ENCODE measurements around the gene TRPM3. TPM values are rescaled to one million over a fixed set of nuclear protein-coding genes. Genes with fewer than 3 reads are reported as not detected.

TRPM3 gene
- total RNA-seq, 3 donors from 2014 or later (not counting 1 experiment from before 2014, with no cell fraction given): not detected

DNA sequence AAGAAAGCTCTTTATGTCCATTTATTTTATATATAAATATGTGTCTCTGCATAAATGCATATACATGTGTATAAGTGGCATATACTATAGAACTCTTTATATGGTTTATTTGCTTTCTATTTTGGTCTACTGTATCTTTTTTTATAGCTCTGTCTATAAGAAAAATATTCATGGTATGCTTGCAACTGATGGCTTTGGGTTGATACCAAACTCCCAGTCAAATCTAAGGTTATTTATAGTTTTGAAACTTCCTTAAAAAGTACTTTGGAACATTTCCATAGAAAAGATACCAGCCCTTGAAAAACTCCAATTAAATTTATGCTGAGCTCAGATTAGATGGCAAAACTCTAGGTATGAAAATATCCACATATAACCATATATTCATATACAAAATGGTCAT lies 587.0 kb downstream of the TRPM3 start:
- H3K9me3 ChIP-seq (ENCODE audit: control insufficient read depth, insufficient read depth, low read length): no peaks in the 10 kb centered on the region
- Mint-ChIP-seq H3K27me3 (ENCODE audit: low read depth in 2 of 2) (peaks cover 0 to 2% of the 10 kb centered on the region in 2 donors), H3K36me3 (no peaks in the 10 kb centered on the region), H3K9me3 (no peaks in the 10 kb centered on the region), H3K27ac (no peak overlapping the region), H3K4me1 (peaks cover 6% of the 10 kb centered on the region in 2 donors), H3K4me3 (no peak overlapping the region)
- H3K27ac ChIP-seq (ENCODE audit: low read length): no peak overlapping the region
- H3K4me3 ChIP-seq (ENCODE audit: low read length): no peak overlapping the region
- TF ChIP-seq, protein P1, sequence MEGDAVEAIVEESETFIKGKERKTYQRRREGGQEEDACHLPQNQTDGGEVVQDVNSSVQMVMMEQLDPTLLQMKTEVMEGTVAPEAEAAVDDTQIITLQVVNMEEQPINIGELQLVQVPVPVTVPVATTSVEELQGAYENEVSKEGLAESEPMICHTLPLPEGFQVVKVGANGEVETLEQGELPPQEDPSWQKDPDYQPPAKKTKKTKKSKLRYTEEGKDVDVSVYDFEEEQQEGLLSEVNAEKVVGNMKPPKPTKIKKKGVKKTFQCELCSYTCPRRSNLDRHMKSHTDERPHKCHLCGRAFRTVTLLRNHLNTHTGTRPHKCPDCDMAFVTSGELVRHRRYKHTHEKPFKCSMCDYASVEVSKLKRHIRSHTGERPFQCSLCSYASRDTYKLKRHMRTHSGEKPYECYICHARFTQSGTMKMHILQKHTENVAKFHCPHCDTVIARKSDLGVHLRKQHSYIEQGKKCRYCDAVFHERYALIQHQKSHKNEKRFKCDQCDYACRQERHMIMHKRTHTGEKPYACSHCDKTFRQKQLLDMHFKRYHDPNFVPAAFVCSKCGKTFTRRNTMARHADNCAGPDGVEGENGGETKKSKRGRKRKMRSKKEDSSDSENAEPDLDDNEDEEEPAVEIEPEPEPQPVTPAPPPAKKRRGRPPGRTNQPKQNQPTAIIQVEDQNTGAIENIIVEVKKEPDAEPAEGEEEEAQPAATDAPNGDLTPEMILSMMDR (IDR thresholded peaks at IDR 0.05): no peak
- intact Hi-C loops (cut with micrococcal nuclease): no loop called here
- DNase-seq (no peak), ATAC-seq (no peak)
- H3K27me3 ChIP-seq (ENCODE audit: control insufficient read depth, insufficient read depth, low read length): no peaks in the 10 kb centered on the region
- no peaks in the 10 kb centered on the region for H3K4me1 ChIP-seq (ENCODE audit: control insufficient read depth, insufficient read depth, low read length)
- H3K36me3 ChIP-seq (ENCODE audit: control insufficient read depth, insufficient read depth, low read length): no peaks in the 10 kb centered on the region

DNA sequence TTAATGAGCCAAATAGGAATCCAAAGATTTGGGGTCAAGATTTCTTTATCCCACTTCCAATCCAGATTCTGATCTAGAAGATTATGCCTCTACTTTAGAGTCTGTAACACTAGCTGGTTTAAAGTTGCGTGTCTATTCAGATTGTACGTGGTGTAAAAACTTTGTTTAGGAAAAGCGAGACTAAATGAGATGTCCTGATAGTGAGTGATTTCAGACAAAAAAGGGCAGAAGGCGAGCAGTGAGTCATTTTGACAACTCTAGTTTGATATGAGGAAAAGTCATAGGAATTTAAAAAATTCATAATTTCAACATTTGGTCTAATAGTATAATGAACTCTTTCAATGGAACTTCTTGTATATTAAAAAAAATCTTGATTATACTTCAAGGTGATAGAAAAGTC lies 587.4 kb downstream of the TRPM3 start:
- no peaks in the 10 kb centered on the region for H3K36me3 ChIP-seq (ENCODE audit: control insufficient read depth, insufficient read depth, low read length)
- H3K36me3 Mint-ChIP-seq: no peaks in the 10 kb centered on the region

DNA sequence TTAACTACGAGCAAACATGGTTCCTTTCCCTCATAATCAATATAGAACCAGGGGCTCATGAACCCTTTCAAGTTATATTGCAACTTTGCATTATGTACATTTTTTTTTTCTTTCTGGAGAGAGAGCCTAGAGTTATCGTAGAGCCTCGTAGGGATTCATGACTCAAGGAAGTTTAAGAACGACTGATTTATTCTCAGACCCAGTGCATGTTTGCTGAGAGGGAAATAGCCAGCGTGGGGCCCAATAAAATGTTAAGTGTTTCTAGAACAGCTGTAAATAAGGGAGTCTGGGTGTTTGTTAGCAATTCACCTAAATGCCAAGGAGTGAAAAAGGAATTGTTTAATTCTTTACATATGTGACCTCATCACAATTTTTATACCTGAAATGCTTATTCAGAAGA lies 587.9 kb downstream of the TRPM3 start:
- DNase-seq (no peak), ATAC-seq (no peak)
- Histone ChIP-seq H3K4me1 (ENCODE audit: control insufficient read depth, insufficient read depth, low read length) (no peaks in the 10 kb centered on the region), H3K27me3 (ENCODE audit: control insufficient read depth, insufficient read depth, low read length) (no peaks in the 10 kb centered on the region), H3K4me3 (ENCODE audit: low read length) (no peak overlapping the region), H3K9me3 (ENCODE audit: control insufficient read depth, insufficient read depth, low read length) (no peaks in the 10 kb centered on the region), H3K36me3 (ENCODE audit: control insufficient read depth, insufficient read depth, low read length) (no peaks in the 10 kb centered on the region), H3K27ac (ENCODE audit: low read length) (no peak overlapping the region)
- TF ChIP-seq, protein P1 (IDR thresholded peaks at IDR 0.05): no peak
- Mint-ChIP-seq H3K27me3 (ENCODE audit: low read depth in 2 of 2) (peaks cover 0 to 2% of the 10 kb centered on the region in 2 donors), H3K4me1 (peaks cover 6% of the 10 kb centered on the region in 2 donors), H3K36me3 (no peaks in the 10 kb centered on the region), H3K9me3 (no peaks in the 10 kb centered on the region), H3K4me3 (no peak overlapping the region), H3K27ac (no peak overlapping the region)
- intact Hi-C loops (cut with micrococcal nuclease): no loop called here
- 95% methylated on average over 5 of the region's 5 CpGs for WGBS (ENCODE audit: insufficient coverage)

More for the DNA sequence above, 587.4 kb downstream of the TRPM3 start:
- Mint-ChIP-seq H3K27me3 (ENCODE audit: low read depth in 2 of 2) (peaks cover 0 to 2% of the 10 kb centered on the region in 2 donors), H3K4me3 (no peak overlapping the region), H3K4me1 (peaks cover 6% of the 10 kb centered on the region in 2 donors), H3K27ac (no peak overlapping the region), H3K9me3 (no peaks in the 10 kb centered on the region)
- no peaks in the 10 kb centered on the region for H3K4me1 ChIP-seq (ENCODE audit: control insufficient read depth, insufficient read depth, low read length)
- H3K9me3 ChIP-seq (ENCODE audit: control insufficient read depth, insufficient read depth, low read length): no peaks in the 10 kb centered on the region
- no peak overlapping the region for H3K27ac ChIP-seq (ENCODE audit: low read length)
- no peaks in the 10 kb centered on the region for H3K27me3 ChIP-seq (ENCODE audit: control insufficient read depth, insufficient read depth, low read length)
- ATAC-seq (no peak), DNase-seq (no peak)
- no peak overlapping the region for H3K4me3 ChIP-seq (ENCODE audit: low read length)
- TF ChIP-seq, protein P1 (IDR thresholded peaks at IDR 0.05): no peak
- 95% methylated on average over 3 of the region's 4 CpGs for WGBS (ENCODE audit: insufficient coverage)
- intact Hi-C loops (cut with micrococcal nuclease): no loop called here

DNA sequence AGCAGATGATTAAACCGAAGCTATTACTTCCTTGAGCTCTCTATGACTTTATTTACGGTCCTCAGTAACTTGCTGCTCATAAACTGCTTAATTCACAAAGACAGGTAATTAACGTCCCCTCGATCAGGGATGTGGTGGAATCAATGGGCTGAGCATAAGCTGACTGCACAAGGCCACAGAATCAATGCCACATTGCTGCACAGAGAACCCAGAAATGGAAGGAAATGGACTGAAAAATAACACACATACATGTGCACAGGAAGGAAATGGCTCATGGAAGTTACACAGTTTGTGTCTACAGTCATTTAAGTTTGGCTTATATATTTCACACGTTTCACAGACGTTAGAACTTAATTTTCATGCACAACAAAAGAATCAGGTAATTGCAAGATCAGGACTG lies 588.7 kb downstream of the TRPM3 start:
- Mint-ChIP-seq H3K4me3 (no peak overlapping the region), H3K9me3 (no peaks in the 10 kb centered on the region), H3K27me3 (ENCODE audit: low read depth in 2 of 2) (peaks cover 0 to 2% of the 10 kb centered on the region in 2 donors), H3K4me1 (peaks cover 6% of the 10 kb centered on the region in 2 donors), H3K36me3 (no peaks in the 10 kb centered on the region), H3K27ac (no peak overlapping the region)
- intact Hi-C loops (cut with micrococcal nuclease): no loop called here
- DNase-seq (no peak), ATAC-seq (no peak)
- Histone ChIP-seq H3K9me3 (ENCODE audit: control insufficient read depth, insufficient read depth, low read length) (no peaks in the 10 kb centered on the region), H3K4me3 (ENCODE audit: low read length) (no peak overlapping the region), H3K27me3 (ENCODE audit: control insufficient read depth, insufficient read depth, low read length) (no peaks in the 10 kb centered on the region), H3K27ac (ENCODE audit: low read length) (no peak overlapping the region), H3K4me1 (ENCODE audit: control insufficient read depth, insufficient read depth, low read length) (no peaks in the 10 kb centered on the region), H3K36me3 (ENCODE audit: control insufficient read depth, insufficient read depth, low read length) (no peaks in the 10 kb centered on the region)
- 80% methylated on average over 6 of the region's 6 CpGs for WGBS (ENCODE audit: insufficient coverage)
- TF ChIP-seq, protein P1 (IDR thresholded peaks at IDR 0.05): no peak
